IMR-90 (cell line): Measurements from ENCODE around the gene HDGFL1. TPM values are rescaled to one million over a fixed set of nuclear protein-coding genes. Genes with fewer than 3 reads are reported as not detected.

Experiments
- ATAC-seq: fragments of 200-7000 bp; cut with Tn5 transposase; 2 replicates; pipeline ENCODE4 v1.9.1; 2020; ENCODE audit warnings: low read depth, mild to moderate bottlenecking, moderate library complexity
- BruUV-seq: library from RNA; stranded (reverse); fragments of 400-500 nt; replicated peaks from 2 replicates; lab custom pipeline; 2021; lab: Mats Ljungman, UMichigan
- CTCF ChIA-PET: fragments of 300-600 bp; formaldehyde crosslinking; extraction: SDS; loops from one replicate; lab custom pipeline; 2021; ENCODE audit warnings: antibody characterized with exemption; lab: Yijun Ruan, JAX
- POLR2A ChIA-PET: fragments of 300-600 bp; sonication (Branson Sonifier 250); formaldehyde crosslinking; loops from one replicate; lab custom pipeline; 2022; ENCODE audit warnings: antibody characterized with exemption; ENCODE audit not compliant: unreplicated experiment; lab: Charles Lee
- DNase-seq: peaks from one replicate; pipeline ENCODE4 v3.0.0; 2013
- H2AFZ ChIP-seq: replicated peaks from 2 replicates; pipeline ENCODE3; 2013; ENCODE audit warnings: low read length, mild to moderate bottlenecking; ENCODE audit not compliant: poor library complexity
- H2AK5ac ChIP-seq: 2 replicates; pipeline ENCODE4 v1.6.1; 2013; ENCODE audit warnings: low read depth, low read length, inconsistent platforms
- H2AK9ac ChIP-seq: replicated peaks from 2 replicates; pipeline ENCODE3; 2013; ENCODE audit warnings: mild to moderate bottlenecking, low read depth, low read length, moderate library complexity; ENCODE audit not compliant: poor library complexity
- H2BK120ac ChIP-seq: 2 replicates; pipeline ENCODE4 v1.6.1; 2013; ENCODE audit warnings: low read depth, low read length, inconsistent platforms
- H2BK15ac ChIP-seq: 3 replicates; pipeline ENCODE4 v1.6.1; 2013; ENCODE audit warnings: low read depth, low read length, inconsistent platforms
- H2BK20ac ChIP-seq: 2 replicates; pipeline ENCODE4 v1.6.1; 2013; ENCODE audit warnings: low read depth, mild to moderate bottlenecking, inconsistent platforms, low read length, moderate library complexity
- H2BK5ac ChIP-seq: 2 replicates; pipeline ENCODE4 v1.6.1; 2013; ENCODE audit warnings: mild to moderate bottlenecking, low read depth, low read length, inconsistent platforms; ENCODE audit not compliant: poor library complexity, severe bottlenecking
- H3K14ac ChIP-seq: replicated peaks from 2 replicates; pipeline ENCODE4 v1.6.1; 2013; ENCODE audit warnings: low read depth, low read length, inconsistent platforms
- H3K18ac ChIP-seq: 2 replicates; pipeline ENCODE4 v1.6.1; 2013; ENCODE audit warnings: low read depth, low read length, control low read depth
- H3K23ac ChIP-seq: 2 replicates; pipeline ENCODE4 v1.6.1; 2013; ENCODE audit warnings: low read depth, low read length, inconsistent platforms
- H3K27ac ChIP-seq: 2 replicates; pipeline ENCODE4 v1.5.1; 2013; ENCODE audit warnings: mild to moderate bottlenecking, control low read depth, low read length; ENCODE audit not compliant: insufficient read depth
- H3K27me3 ChIP-seq: 2 replicates; pipeline ENCODE4 v1.6.1; 2013; ENCODE audit warnings: low read length; ENCODE audit not compliant: control insufficient read depth, insufficient read depth
- H3K36me3 ChIP-seq: 2 replicates; pipeline ENCODE4 v1.6.1; 2013; ENCODE audit warnings: low read length, mixed read lengths; ENCODE audit not compliant: control insufficient read depth, insufficient read depth
- H3K4ac ChIP-seq: 2 replicates; pipeline ENCODE4 v1.6.1; 2013; ENCODE audit warnings: low read depth, low read length, inconsistent platforms
- H3K4me1 ChIP-seq: 2 replicates; pipeline ENCODE4 v1.6.1; 2013; ENCODE audit warnings: low read length, mixed read lengths; ENCODE audit not compliant: control insufficient read depth, insufficient read depth
- H3K4me2 ChIP-seq: 2 replicates; pipeline ENCODE4 v1.6.1; 2013; ENCODE audit warnings: low read depth, mild to moderate bottlenecking, control low read depth, low read length, moderate library complexity
- H3K4me3 ChIP-seq: 2 replicates; pipeline ENCODE4 v1.5.1; 2013; ENCODE audit warnings: low read depth, mild to moderate bottlenecking, control low read depth, low read length, moderate library complexity; ENCODE audit not compliant: insufficient read depth
- H3K56ac ChIP-seq: 2 replicates; pipeline ENCODE4 v1.6.1; 2013; ENCODE audit warnings: low read length, inconsistent platforms; ENCODE audit not compliant: insufficient read depth; ENCODE audit errors: extremely low read depth
- H3K79me1 ChIP-seq, 2 experiments: 2 replicates each; pipeline ENCODE4 v1.6.1; 2013; ENCODE audit warnings: low read length in 2 of 2, inconsistent platforms in 1 of 2, low read depth in 1 of 2
- H3K9ac ChIP-seq: 2 replicates; pipeline ENCODE4 v1.6.1; 2013; ENCODE audit warnings: low read depth, low read length, control low read depth
- H3K9me1 ChIP-seq: 2 replicates; pipeline ENCODE4 v1.6.1; 2013; ENCODE audit warnings: low read length, inconsistent platforms; ENCODE audit not compliant: insufficient read depth
- H3K9me3 ChIP-seq: 2 replicates; pipeline ENCODE4 v1.6.1; 2013; ENCODE audit warnings: low read length; ENCODE audit not compliant: control insufficient read depth, insufficient read depth
- H4K20me1 ChIP-seq: 2 replicates; pipeline ENCODE4 v1.6.1; 2013; ENCODE audit warnings: low read length, inconsistent platforms; ENCODE audit not compliant: insufficient read depth
- H4K5ac ChIP-seq: 2 replicates; pipeline ENCODE4 v1.6.1; 2013; ENCODE audit warnings: mild to moderate bottlenecking, low read depth, low read length, control low read depth
- H4K8ac ChIP-seq, 2 experiments: 2 replicates each; pipeline ENCODE4 v1.6.1; 2013; ENCODE audit warnings: low read depth in 2 of 2, low read length in 2 of 2, control low read depth in 1 of 2, inconsistent platforms in 1 of 2
- H4K91ac ChIP-seq: 2 replicates; pipeline ENCODE4 v1.6.1; 2013; ENCODE audit warnings: low read depth, low read length, inconsistent platforms; ENCODE audit not compliant: insufficient read depth
- BHLHE40 ChIP-seq: fragments of 150-350 bp; IDR thresholded peaks from 2 replicates; pipeline ENCODE4 v1.6.1; 2016; ENCODE audit warnings: mild to moderate bottlenecking, low read depth, low read length
- CEBPB ChIP-seq: IDR thresholded peaks from 2 replicates; pipeline ENCODE4 v1.6.1; 2012; ENCODE audit warnings: low read depth, low read length, improper control_type of control experiment
- CHD1 ChIP-seq: IDR thresholded peaks from 2 replicates; pipeline ENCODE4 v1.6.1; 2012; ENCODE audit warnings: low read depth, low read length, improper control_type of control experiment
- CTCF ChIP-seq: conservative IDR thresholded peaks from 2 replicates; pipeline ENCODE4 v1.5.1; 2012; ENCODE audit warnings: mild to moderate bottlenecking, low read depth, low read length, improper control_type of control experiment
- ELK1 ChIP-seq: fragments of 150-350 bp; IDR thresholded peaks from 2 replicates; pipeline ENCODE4 v1.6.1; 2016; ENCODE audit warnings: low read depth, mild to moderate bottlenecking, low read length, moderate library complexity, borderline replicate concordance
- FOS ChIP-seq: fragments of 150-350 bp; IDR thresholded peaks from 2 replicates; pipeline ENCODE4 v1.6.1; 2016; ENCODE audit warnings: low read depth, low read length
- MAFK ChIP-seq: IDR thresholded peaks from 2 replicates; pipeline ENCODE4 v1.6.1; 2012; ENCODE audit warnings: low read depth, low read length, improper control_type of control experiment
- MAZ ChIP-seq: IDR thresholded peaks from 2 replicates; pipeline ENCODE4 v1.6.1; 2012; ENCODE audit warnings: low read depth, mild to moderate bottlenecking, low read length, improper control_type of control experiment, moderate library complexity, borderline replicate concordance
- MXI1 ChIP-seq: IDR thresholded peaks from 2 replicates; pipeline ENCODE4 v1.6.1; 2012; ENCODE audit warnings: low read depth, mild to moderate bottlenecking, low read length, moderate library complexity, borderline replicate concordance
- NFE2L2 ChIP-seq: fragments of 150-350 bp; IDR thresholded peaks from 2 replicates; pipeline ENCODE4 v1.6.1; 2016; ENCODE audit warnings: low read depth, mild to moderate bottlenecking, low read length
- POLR2A ChIP-seq: IDR thresholded peaks from 2 replicates; pipeline ENCODE4 v1.6.1; 2012; ENCODE audit warnings: mild to moderate bottlenecking, low read depth, low read length
- RAD21 ChIP-seq: IDR thresholded peaks from 2 replicates; pipeline ENCODE4 v1.6.1; 2012; ENCODE audit warnings: low read length, improper control_type of control experiment
- RCOR1 ChIP-seq: IDR thresholded peaks from 2 replicates; pipeline ENCODE4 v1.6.1; 2012; ENCODE audit warnings: mild to moderate bottlenecking, low read length, improper control_type of control experiment; ENCODE audit not compliant: insufficient replicate concordance
- RFX5 ChIP-seq: IDR thresholded peaks from 2 replicates; pipeline ENCODE4 v1.8.0; 2012; ENCODE audit warnings: low read depth, mild to moderate bottlenecking, low read length, moderate library complexity
- SMC3 ChIP-seq: fragments of 150-350 bp; IDR thresholded peaks from 2 replicates; pipeline ENCODE4 v1.6.1; 2016; ENCODE audit warnings: low read depth, mild to moderate bottlenecking, antibody characterized with exemption, low read length, moderate library complexity
- USF2 ChIP-seq: fragments of 150-350 bp; IDR thresholded peaks from 2 replicates; pipeline ENCODE4 v1.6.1; 2017; ENCODE audit warnings: mild to moderate bottlenecking, antibody characterized with exemption, low read length, low read depth
- WGBS, 2 experiments: methylation state at CpG; one replicate each; pipeline versions ENCODE4 v1.1.5 to v1.1.7; 2013; ENCODE audit warnings: missing lambda C conversion rate in 2 of 2; ENCODE audit not compliant: insufficient read length in 1 of 2; ENCODE audit errors: extremely low coverage in 2 of 2; 5-methylcytosine and 5-hydroxymethylcytosine counted together
- dilution Hi-C: fragments of 300-500 bp; cut with HindIII; formaldehyde crosslinking; loops from one replicate; pipeline ENCODE4 v1.14.3; 2018; ENCODE audit warnings: low sequenced_read_pairs; ENCODE audit not compliant: unreplicated experiment
- in situ Hi-C: fragments of 300-500 bp; cut with MboI; formaldehyde crosslinking; loops from 3 replicates; pipeline ENCODE4 v1.14.3; 2019; ENCODE audit warnings: low sequenced_read_pairs, inconsistent platforms, mixed read lengths
- intact Hi-C: fragments of 100-400 bp; cut with micrococcal nuclease; formaldehyde crosslinking; loops from 2 replicates; pipeline ENCODE4 v1.10.0; 2022
- polyA plus RNA-seq, 3 experiments: library from polyadenylated mRNA; depleted of rRNA; stranded (reverse); fragments of >200 nt; gene quantifications; 2 replicates each; pipeline ENCODE4 v1.2.3, GENCODE V29; 2012; ENCODE audit warnings: low replicate concordance in 1 of 3
- total RNA-seq: library from RNA; depleted of rRNA; stranded (reverse); fragments of >200 nt; gene quantifications from 2 replicates; pipeline ENCODE4 v1.2.3, GENCODE V29; 2012

Gene HDGFL1
- total and polyA plus RNA-seq, 2 of the 4 experiments (the other 2 are of a cell fraction), result not detected

DNA sequence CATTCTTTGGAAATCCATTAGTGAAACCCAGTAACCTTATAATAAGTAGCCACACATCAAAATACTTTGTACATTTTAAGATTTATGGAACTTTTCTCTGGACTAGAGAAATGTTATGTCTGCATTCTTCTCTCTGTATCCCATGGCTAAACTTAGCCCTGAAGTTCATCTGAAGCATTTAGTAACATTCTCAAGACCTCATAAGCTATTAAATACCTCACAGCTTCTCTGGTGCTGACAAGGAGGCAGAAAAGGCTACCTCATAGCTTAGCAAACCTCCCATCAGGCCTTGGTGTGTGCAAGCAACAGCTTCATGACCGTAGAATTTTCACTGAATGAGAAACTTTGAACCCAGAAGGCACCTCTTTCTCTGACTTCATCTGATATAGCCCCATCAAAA is 38.9 kb upstream of the HDGFL1 start:
- H3K14ac ChIP-seq, result no peak overlapping the region
- ChIA-PET CTCF (no interaction called here), POLR2A (no interaction called here)
- DNase-seq, result no peak
- H3K27ac ChIP-seq, result no peak overlapping the region
- no peak overlapping the region for H3K4me3 ChIP-seq
- no peak overlapping the region for H3K9ac ChIP-seq
- H2AK9ac ChIP-seq, result no peak overlapping the region
- ATAC-seq, result no peak
- H4K20me1 ChIP-seq, result no peaks in the 10 kb centered on the region
- H2BK120ac ChIP-seq, result no peak overlapping the region
- no peak overlapping the region for H2BK5ac ChIP-seq
- no peak overlapping the region for H3K4ac ChIP-seq
- no peaks in the 10 kb centered on the region for H3K27me3 ChIP-seq
- BruUV-seq, result no TSS peak
- no peaks in the 10 kb centered on the region for H3K36me3 ChIP-seq
- H4K91ac ChIP-seq, result no peak overlapping the region
- no peaks in the 10 kb centered on the region for H3K9me1 ChIP-seq
- H4K5ac ChIP-seq, result no peak overlapping the region
- H3K79me1 ChIP-seq, result no peaks in the 10 kb centered on the region
- no peak overlapping the region for H4K8ac ChIP-seq
- no peak overlapping the region for H2AFZ ChIP-seq
- no peak overlapping the region for H2AK5ac ChIP-seq
- H3K4me1 ChIP-seq, result peaks cover 2% of the 10 kb centered on the region; the same call in 1 of the 2 replicates
- H3K56ac ChIP-seq, result no peak overlapping the region
- no peak overlapping the region for H3K18ac ChIP-seq
- H3K9me3 ChIP-seq, result no peaks in the 10 kb centered on the region
- intact Hi-C loops, result no loop called here
- H3K4me2 ChIP-seq, result no peak overlapping the region
- WGBS, 2 experiments, result no CpG with 5 or more reads among the region's 1 CpG
- no peak overlapping the region for H2BK15ac ChIP-seq
- TF ChIP-seq MAFK, result no peak
- TF ChIP-seq NFE2L2, result no peak
- TF ChIP-seq BHLHE40, result no peak
- TF ChIP-seq USF2, result no peak
- no peak for TF ChIP-seq CEBPB
- TF ChIP-seq CTCF, result no peak
- TF ChIP-seq SMC3, result no peak
- no peak for TF ChIP-seq MAZ
- TF ChIP-seq CHD1, result no peak
- no peak for TF ChIP-seq ELK1
- TF ChIP-seq RFX5, result no peak
- no peak for TF ChIP-seq MXI1
- TF ChIP-seq RAD21, result no peak
- no peak for TF ChIP-seq RCOR1
- no peak for TF ChIP-seq POLR2A
- no peak for TF ChIP-seq FOS
- H3K23ac ChIP-seq, result no peak overlapping the region
- H2BK20ac ChIP-seq, result no peak overlapping the region
- dilution Hi-C loops, result no loop called here
- in situ Hi-C loops, result no loop called here
